K562 (cell line): Measurements from ENCODE around the gene EMILIN1. TPM values are rescaled to one million over a fixed set of nuclear protein-coding genes. Genes with fewer than 3 reads are reported as not detected.
A peak's percentile ranks its signal among the peaks of the same experiment; 100 is the strongest.

ENCODE experiments used
- CBX1 ChIP-seq: sonication (generic); IDR thresholded peaks from 2 replicates; pipeline ENCODE4 v1.6.1; 2016; ENCODE audit warnings: antibody characterized with exemption, low read depth, mild to moderate bottlenecking
- RB1 ChIP-seq: fragments of 450-650 bp; IDR thresholded peaks from 2 replicates; pipeline ENCODE4 v1.6.1; 2017; ENCODE audit warnings: low read depth, mild to moderate bottlenecking
- RFX7 ChIP-seq: fragments of 250-450 bp; sonication (Bioruptor Pico); IDR thresholded peaks from 2 replicates; pipeline ENCODE4 v1.5.1; 2021; ENCODE audit warnings: mild to moderate bottlenecking
- SRSF3 ChIP-seq: fragments of 200-400 bp; formaldehyde crosslinking; IDR thresholded peaks from 2 replicates; pipeline ENCODE4 v1.6.1; 2016; ENCODE audit warnings: mild to moderate bottlenecking, low read length, moderate library complexity; ENCODE audit not compliant: insufficient read depth
- TAF7 ChIP-seq: fragments of 450-650 bp; IDR thresholded peaks from 2 replicates; pipeline ENCODE4 v1.6.1; 2016; ENCODE audit warnings: missing genetic modification characterization, missing compliant biosample characterization
- TBP ChIP-seq: optimal IDR thresholded peaks from 2 replicates; pipeline ENCODE3; 2011; ENCODE audit warnings: low read depth, low read length, improper control_type of control experiment
- ZNF780A ChIP-seq: fragments of 250-450 bp; sonication (Bioruptor Pico); IDR thresholded peaks from 2 replicates; pipeline ENCODE4 v1.5.0; 2021; ENCODE audit warnings: mild to moderate bottlenecking
- polyA plus RNA-seq, 8 experiments: library from polyadenylated mRNA; depleted of rRNA in 4 of 8; stranded (reverse) in 5 of 8; unstranded in 3 of 8; fragments of >200 nt; fragmentation: Nextera tagmentation in 2 of 8; fragmentation: Illumina TruSeq in 1 of 8; extraction: Ambion mirVana in 2 of 8; extraction: Trizol in 1 of 8; gene quantifications; 2 replicates each; pipeline versions ENCODE4 v1.2.1 to v1.2.3, GENCODE V29; 2011 to 2014; ENCODE audit warnings: inconsistent platforms in 1 of 8, missing spikeins in 1 of 8
- total RNA-seq, 7 experiments: library from RNA; depleted of rRNA in 6 of 7; stranded (reverse); fragments of >200 nt in 6 of 7; fragmentation: Illumina TruSeq in 2 of 7; extraction: Trizol in 2 of 7; gene quantifications; 2 replicates each; pipeline versions ENCODE4 v1.2.1 to v1.2.3, GENCODE V29; 2011 to 2021; ENCODE audit warnings: low replicate concordance in 1 of 7
- TF ChIP-seq, protein P1 (sequence below), 2 experiments: fragments of 450-650 bp; formaldehyde crosslinking in 1 of 2; IDR thresholded peaks; 2 replicates each; pipeline versions ENCODE4 v1.4.0 to v1.6.1; 2014 to 2020; ENCODE audit warnings: mild to moderate bottlenecking in 2 of 2, borderline replicate concordance in 1 of 2, low read depth in 1 of 2
- TF ChIP-seq, protein P2 (sequence below): sonication (generic); formaldehyde crosslinking; IDR thresholded peaks from 2 replicates; pipeline ENCODE4 v1.8.0; 2022; ENCODE audit warnings: missing genetic modification reagents, mild to moderate bottlenecking, borderline replicate concordance
- TF ChIP-seq, protein P3 (sequence below): fragments of 250-450 bp; sonication (Bioruptor Pico); IDR thresholded peaks from 2 replicates; pipeline ENCODE4 v1.8.0; 2021; ENCODE audit warnings: moderate library complexity, mild to moderate bottlenecking, inconsistent platforms
- TF ChIP-seq, protein P4 (sequence below), 3 experiments: fragments of 200-800 bp in 1 of 3; fragments of 250-450 bp in 1 of 3; fragments of 450-650 bp in 1 of 3; sonication (Bioruptor Pico) in 1 of 3; sonication (Bioruptor generic) in 1 of 3; formaldehyde crosslinking in 1 of 3; IDR thresholded peaks; 2 replicates each; pipeline versions ENCODE4 v1.6.1 to v1.8.0; 2016 to 2022; ENCODE audit warnings: mild to moderate bottlenecking in 2 of 3, missing genetic modification characterization in 2 of 3, missing compliant biosample characterization in 1 of 3, moderate library complexity in 1 of 3

The EMILIN1 gene
- total and polyA plus RNA-seq, 9 of the 15 experiments (the other 6 are each of a cell fraction or from before 2014, with no cell fraction given): 0.04 to 2.7 (median 0.54) TPM; not detected in 2

GRCh38 chr2:27086090-27086723, 7.8 kb downstream of the EMILIN1 start (continued):
- TF ChIP-seq, protein P1, sequence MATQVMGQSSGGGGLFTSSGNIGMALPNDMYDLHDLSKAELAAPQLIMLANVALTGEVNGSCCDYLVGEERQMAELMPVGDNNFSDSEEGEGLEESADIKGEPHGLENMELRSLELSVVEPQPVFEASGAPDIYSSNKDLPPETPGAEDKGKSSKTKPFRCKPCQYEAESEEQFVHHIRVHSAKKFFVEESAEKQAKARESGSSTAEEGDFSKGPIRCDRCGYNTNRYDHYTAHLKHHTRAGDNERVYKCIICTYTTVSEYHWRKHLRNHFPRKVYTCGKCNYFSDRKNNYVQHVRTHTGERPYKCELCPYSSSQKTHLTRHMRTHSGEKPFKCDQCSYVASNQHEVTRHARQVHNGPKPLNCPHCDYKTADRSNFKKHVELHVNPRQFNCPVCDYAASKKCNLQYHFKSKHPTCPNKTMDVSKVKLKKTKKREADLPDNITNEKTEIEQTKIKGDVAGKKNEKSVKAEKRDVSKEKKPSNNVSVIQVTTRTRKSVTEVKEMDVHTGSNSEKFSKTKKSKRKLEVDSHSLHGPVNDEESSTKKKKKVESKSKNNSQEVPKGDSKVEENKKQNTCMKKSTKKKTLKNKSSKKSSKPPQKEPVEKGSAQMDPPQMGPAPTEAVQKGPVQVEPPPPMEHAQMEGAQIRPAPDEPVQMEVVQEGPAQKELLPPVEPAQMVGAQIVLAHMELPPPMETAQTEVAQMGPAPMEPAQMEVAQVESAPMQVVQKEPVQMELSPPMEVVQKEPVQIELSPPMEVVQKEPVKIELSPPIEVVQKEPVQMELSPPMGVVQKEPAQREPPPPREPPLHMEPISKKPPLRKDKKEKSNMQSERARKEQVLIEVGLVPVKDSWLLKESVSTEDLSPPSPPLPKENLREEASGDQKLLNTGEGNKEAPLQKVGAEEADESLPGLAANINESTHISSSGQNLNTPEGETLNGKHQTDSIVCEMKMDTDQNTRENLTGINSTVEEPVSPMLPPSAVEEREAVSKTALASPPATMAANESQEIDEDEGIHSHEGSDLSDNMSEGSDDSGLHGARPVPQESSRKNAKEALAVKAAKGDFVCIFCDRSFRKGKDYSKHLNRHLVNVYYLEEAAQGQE (IDR thresholded peaks at IDR 0.05; ENCODE audit: borderline replicate concordance): peak; percentile 94
- TF ChIP-seq, protein P1 (CRISPR knock-in tag; IDR thresholded peaks at IDR 0.05; ENCODE audit: low read depth): peak; percentile 19; the same call in 1 of the 2 replicates
- TF ChIP-seq RFX7 (CRISPR knock-in tag) (no peak), RB1 (peak; percentile 100), SRSF3 (no peak), TBP (peak; percentile 75), TAF7 (tag) (peak; percentile 36; the same call in 1 of the 2 replicates), ZNF780A (CRISPR knock-in tag) (no peak), CBX1 (peak; percentile 83; the same call in 1 of the 2 replicates)
- TF ChIP-seq, protein P2, sequence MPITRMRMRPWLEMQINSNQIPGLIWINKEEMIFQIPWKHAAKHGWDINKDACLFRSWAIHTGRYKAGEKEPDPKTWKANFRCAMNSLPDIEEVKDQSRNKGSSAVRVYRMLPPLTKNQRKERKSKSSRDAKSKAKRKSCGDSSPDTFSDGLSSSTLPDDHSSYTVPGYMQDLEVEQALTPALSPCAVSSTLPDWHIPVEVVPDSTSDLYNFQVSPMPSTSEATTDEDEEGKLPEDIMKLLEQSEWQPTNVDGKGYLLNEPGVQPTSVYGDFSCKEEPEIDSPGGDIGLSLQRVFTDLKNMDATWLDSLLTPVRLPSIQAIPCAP (CRISPR knock-in tag): no peak
- TF ChIP-seq, protein P3, sequence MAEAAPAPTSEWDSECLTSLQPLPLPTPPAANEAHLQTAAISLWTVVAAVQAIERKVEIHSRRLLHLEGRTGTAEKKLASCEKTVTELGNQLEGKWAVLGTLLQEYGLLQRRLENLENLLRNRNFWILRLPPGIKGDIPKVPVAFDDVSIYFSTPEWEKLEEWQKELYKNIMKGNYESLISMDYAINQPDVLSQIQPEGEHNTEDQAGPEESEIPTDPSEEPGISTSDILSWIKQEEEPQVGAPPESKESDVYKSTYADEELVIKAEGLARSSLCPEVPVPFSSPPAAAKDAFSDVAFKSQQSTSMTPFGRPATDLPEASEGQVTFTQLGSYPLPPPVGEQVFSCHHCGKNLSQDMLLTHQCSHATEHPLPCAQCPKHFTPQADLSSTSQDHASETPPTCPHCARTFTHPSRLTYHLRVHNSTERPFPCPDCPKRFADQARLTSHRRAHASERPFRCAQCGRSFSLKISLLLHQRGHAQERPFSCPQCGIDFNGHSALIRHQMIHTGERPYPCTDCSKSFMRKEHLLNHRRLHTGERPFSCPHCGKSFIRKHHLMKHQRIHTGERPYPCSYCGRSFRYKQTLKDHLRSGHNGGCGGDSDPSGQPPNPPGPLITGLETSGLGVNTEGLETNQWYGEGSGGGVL (CRISPR knock-in tag): no peak
- TF ChIP-seq, protein P4, sequence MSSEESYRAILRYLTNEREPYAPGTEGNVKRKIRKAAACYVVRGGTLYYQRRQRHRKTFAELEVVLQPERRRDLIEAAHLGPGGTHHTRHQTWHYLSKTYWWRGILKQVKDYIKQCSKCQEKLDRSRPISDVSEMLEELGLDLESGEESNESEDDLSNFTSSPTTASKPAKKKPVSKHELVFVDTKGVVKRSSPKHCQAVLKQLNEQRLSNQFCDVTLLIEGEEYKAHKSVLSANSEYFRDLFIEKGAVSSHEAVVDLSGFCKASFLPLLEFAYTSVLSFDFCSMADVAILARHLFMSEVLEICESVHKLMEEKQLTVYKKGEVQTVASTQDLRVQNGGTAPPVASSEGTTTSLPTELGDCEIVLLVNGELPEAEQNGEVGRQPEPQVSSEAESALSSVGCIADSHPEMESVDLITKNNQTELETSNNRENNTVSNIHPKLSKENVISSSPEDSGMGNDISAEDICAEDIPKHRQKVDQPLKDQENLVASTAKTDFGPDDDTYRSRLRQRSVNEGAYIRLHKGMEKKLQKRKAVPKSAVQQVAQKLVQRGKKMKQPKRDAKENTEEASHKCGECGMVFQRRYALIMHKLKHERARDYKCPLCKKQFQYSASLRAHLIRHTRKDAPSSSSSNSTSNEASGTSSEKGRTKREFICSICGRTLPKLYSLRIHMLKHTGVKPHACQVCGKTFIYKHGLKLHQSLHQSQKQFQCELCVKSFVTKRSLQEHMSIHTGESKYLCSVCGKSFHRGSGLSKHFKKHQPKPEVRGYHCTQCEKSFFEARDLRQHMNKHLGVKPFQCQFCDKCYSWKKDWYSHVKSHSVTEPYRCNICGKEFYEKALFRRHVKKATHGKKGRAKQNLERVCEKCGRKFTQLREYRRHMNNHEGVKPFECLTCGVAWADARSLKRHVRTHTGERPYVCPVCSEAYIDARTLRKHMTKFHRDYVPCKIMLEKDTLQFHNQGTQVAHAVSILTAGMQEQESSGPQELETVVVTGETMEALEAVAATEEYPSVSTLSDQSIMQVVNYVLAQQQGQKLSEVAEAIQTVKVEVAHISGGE (CRISPR knock-in tag; IDR thresholded peaks at IDR 0.05): 0 out of 6 replicates have a peak, but pooled peaks of 1 of the 3 experiments have one; percentile 39
